Astrocyte (in vitro differentiated cells and primary cell): ENCODE data around the gene CAPN6.

Source experiments
- EZH2 ChIP-seq: IDR thresholded peaks from 2 replicates; pipeline ENCODE4 v1.6.1; 2012; ENCODE audit warnings: mild to moderate bottlenecking, low read length, inconsistent platforms; ENCODE audit not compliant: insufficient read depth
- TF ChIP-seq, protein P1 (sequence below): IDR thresholded peaks from 2 replicates; pipeline ENCODE4 v1.5.1; 2011; ENCODE audit warnings: low read depth, mild to moderate bottlenecking, inconsistent platforms, low read length, moderate library complexity; ENCODE audit not compliant: insufficient read depth

DNA sequence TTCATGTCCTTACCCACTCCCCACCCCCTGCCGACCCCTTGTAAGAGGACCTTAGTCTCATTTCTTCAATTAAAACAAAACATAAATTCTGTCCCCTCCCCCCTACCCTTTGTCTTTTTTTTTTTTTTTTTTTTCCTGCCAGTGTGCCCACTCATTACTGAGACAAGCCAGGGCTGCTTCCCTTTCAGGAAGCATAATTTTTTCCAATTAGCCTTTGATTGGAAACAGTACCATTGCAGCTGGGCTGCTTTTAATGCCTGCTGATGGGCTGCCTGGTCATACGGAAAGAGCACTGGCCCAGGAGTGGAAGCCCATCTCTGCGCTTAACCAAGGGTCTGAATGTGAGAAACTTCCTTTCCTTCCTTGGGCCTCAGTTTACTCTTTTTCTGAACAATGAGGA, 18.6 kb upstream of the CAPN6 start:
- TF ChIP-seq, protein P1, sequence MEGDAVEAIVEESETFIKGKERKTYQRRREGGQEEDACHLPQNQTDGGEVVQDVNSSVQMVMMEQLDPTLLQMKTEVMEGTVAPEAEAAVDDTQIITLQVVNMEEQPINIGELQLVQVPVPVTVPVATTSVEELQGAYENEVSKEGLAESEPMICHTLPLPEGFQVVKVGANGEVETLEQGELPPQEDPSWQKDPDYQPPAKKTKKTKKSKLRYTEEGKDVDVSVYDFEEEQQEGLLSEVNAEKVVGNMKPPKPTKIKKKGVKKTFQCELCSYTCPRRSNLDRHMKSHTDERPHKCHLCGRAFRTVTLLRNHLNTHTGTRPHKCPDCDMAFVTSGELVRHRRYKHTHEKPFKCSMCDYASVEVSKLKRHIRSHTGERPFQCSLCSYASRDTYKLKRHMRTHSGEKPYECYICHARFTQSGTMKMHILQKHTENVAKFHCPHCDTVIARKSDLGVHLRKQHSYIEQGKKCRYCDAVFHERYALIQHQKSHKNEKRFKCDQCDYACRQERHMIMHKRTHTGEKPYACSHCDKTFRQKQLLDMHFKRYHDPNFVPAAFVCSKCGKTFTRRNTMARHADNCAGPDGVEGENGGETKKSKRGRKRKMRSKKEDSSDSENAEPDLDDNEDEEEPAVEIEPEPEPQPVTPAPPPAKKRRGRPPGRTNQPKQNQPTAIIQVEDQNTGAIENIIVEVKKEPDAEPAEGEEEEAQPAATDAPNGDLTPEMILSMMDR: no peak
- TF ChIP-seq EZH2: no peak
